Measurements from ENCODE around the gene B4GALT3. TPM values are rescaled to one million over a fixed set of nuclear protein-coding genes. Genes with fewer than 3 reads are reported as not detected.

B4GALT3 gene
- polyA plus RNA-seq, 3 donors: 16.8 to 50.3 (median 21.0) TPM

GRCh38 chr1:161127649-161128048 is 49.7 kb downstream of the B4GALT3 start:
- Histone ChIP-seq H3K36me3 (replicated peaks in 1 of 2; ENCODE audit: control insufficient read depth in 1 of 2, insufficient read depth in 2 of 2, low read length in 2 of 2) (peaks cover 38 to 79% of the 10 kb centered on the region in 2 donors), H3K9me3 (replicated peaks in 1 of 2; ENCODE audit: control insufficient read depth in 1 of 2, insufficient read depth in 1 of 2, low read length in 2 of 2) (no peaks in the 10 kb centered on the region), H3K79me2 (ENCODE audit: insufficient read depth, low read length) (peaks cover 87% of the 10 kb centered on the region), H3K4me2 (replicated peaks; ENCODE audit: extremely low read depth, low read length, poor library complexity, severe bottlenecking) (peak overlapping the region; percentile 67), H3K4me1 (ENCODE audit: control insufficient read depth in 1 of 2, insufficient read depth in 2 of 2, low read length in 2 of 2) (peaks cover 46 to 65% of the 10 kb centered on the region in 2 donors), H3K9ac (ENCODE audit: insufficient read depth, low read length, poor library complexity, severe bottlenecking) (no peak overlapping the region), H3K4me3 (replicated peaks in 1 of 3; ENCODE audit: low read depth in 2 of 3, low read length in 3 of 3) (peak overlapping the region in 1 of 3 experiments; percentile 52), H2AFZ (ENCODE audit: insufficient read depth, low read depth, low read length, poor library complexity, severe bottlenecking) (no peak overlapping the region), H4K20me1 (ENCODE audit: insufficient read depth, low read length) (peaks cover 48% of the 10 kb centered on the region), H3K27ac (ENCODE audit: low read depth in 1 of 2, low read length in 2 of 2) (peak overlapping the region in 1 of 2 donors; percentile 75), H3K27me3 (ENCODE audit: control insufficient read depth in 2 of 2, insufficient read depth in 2 of 2, low read length in 2 of 2) (no peaks in the 10 kb centered on the region)
- Mint-ChIP-seq H3K9me3 (peaks cover 0 to 2% (median 0%) of the 10 kb centered on the region in 7 donors), H3K27ac (peak overlapping the region; percentile 61 to 88 (median 81)), H3K36me3 (peaks cover 63 to 71% of the 10 kb centered on the region in 2 donors), H3K4me3 (peak overlapping the region in 1 of 2 donors; percentile 47), H3K4me1 (peaks cover 64% of the 10 kb centered on the region), H3K27me3 (ENCODE audit: low read depth in 3 of 3) (peaks cover 0 to 2% (median 1%) of the 10 kb centered on the region in 3 donors)
- peak in 2 of 3 donors; percentile 24 to 53 for DNase-seq
- WGBS (ENCODE audit: insufficient coverage): no CpG with 5 or more reads among the region's 2 CpGs
- no peak for TF ChIP-seq CTCF (IDR thresholded peaks at IDR 0.05)
- intact Hi-C loops (cut with micrococcal nuclease): no loop called here

- H3K9me3 Mint-ChIP-seq: peaks cover 0 to 2% (median 0%) of the 10 kb centered on the region in 7 donors
- H3K27ac Mint-ChIP-seq: peak overlapping the region; percentile 76 to 94 (median 89)
- Histone ChIP-seq H3K9ac (ENCODE audit: insufficient read depth, low read length, poor library complexity, severe bottlenecking) (no peak overlapping the region), H3K36me3 (replicated peaks in 1 of 2; ENCODE audit: control insufficient read depth in 1 of 2, insufficient read depth in 2 of 2, low read length in 2 of 2) (peaks cover 42 to 74% of the 10 kb centered on the region in 2 donors), H3K4me3 (replicated peaks in 1 of 3; ENCODE audit: low read depth in 2 of 3, low read length in 3 of 3) (no peak overlapping the region), H4K20me1 (ENCODE audit: insufficient read depth, low read length) (peaks cover 42% of the 10 kb centered on the region), H3K27ac (ENCODE audit: low read depth in 1 of 2, low read length in 2 of 2) (peak overlapping the region; percentile 27 to 99), H3K4me1 (ENCODE audit: control insufficient read depth in 1 of 2, insufficient read depth in 2 of 2, low read length in 2 of 2) (peaks cover 64 to 70% of the 10 kb centered on the region in 2 donors), H3K9me3 (replicated peaks in 1 of 2; ENCODE audit: control insufficient read depth in 1 of 2, insufficient read depth in 1 of 2, low read length in 2 of 2) (no peaks in the 10 kb centered on the region), H2AFZ (ENCODE audit: insufficient read depth, low read depth, low read length, poor library complexity, severe bottlenecking) (no peak overlapping the region), H3K4me2 (replicated peaks; ENCODE audit: extremely low read depth, low read length, poor library complexity, severe bottlenecking) (no peak overlapping the region), H3K79me2 (ENCODE audit: insufficient read depth, low read length) (peaks cover 72% of the 10 kb centered on the region), H3K27me3 (ENCODE audit: control insufficient read depth in 2 of 2, insufficient read depth in 2 of 2, low read length in 2 of 2) (no peaks in the 10 kb centered on the region)
- H3K4me1 Mint-ChIP-seq: peaks cover 71% of the 10 kb centered on the region
- peaks cover 0 to 1% (median 0%) of the 10 kb centered on the region in 3 donors for H3K27me3 Mint-ChIP-seq (ENCODE audit: low read depth in 3 of 3)
- H3K36me3 Mint-ChIP-seq: peaks cover 58 to 68% of the 10 kb centered on the region in 2 donors
- 94% methylated on average over 6 of the region's 6 CpGs for WGBS (ENCODE audit: insufficient coverage)
- no peak for DNase-seq
- TF ChIP-seq CTCF (IDR thresholded peaks at IDR 0.05): no peak
- no peak overlapping the region for H3K4me3 Mint-ChIP-seq
- intact Hi-C loops (cut with micrococcal nuclease): no loop called here
Observed at GRCh38 chr1:161122967-161123366, 54.3 kb downstream of the B4GALT3 start.
